Testis (tissue), 5 donors: Measurements from ENCODE around the gene NPR1. TPM values are rescaled to one million over a fixed set of nuclear protein-coding genes. Genes with fewer than 3 reads are reported as not detected.

ENCODE experiments used
- DNase-seq: peaks from one replicate; pipeline ENCODE4 v3.0.0-alpha.2; 2019
- H3K27ac ChIP-seq, 2 donors: fragments of 200-600 bp; sonication (generic); one replicate each; pipeline ENCODE4 v1.5.1; 2019
- H3K27me3 ChIP-seq: fragments of 200-600 bp; sonication (generic); one replicate; pipeline ENCODE4 v1.5.1; 2019
- H3K36me3 ChIP-seq: fragments of 200-600 bp; sonication (generic); one replicate; pipeline ENCODE4 v1.5.1; 2017; ENCODE audit warnings: low read depth; ENCODE audit errors: missing control alignments
- H3K4me1 ChIP-seq: fragments of 200-600 bp; sonication (generic); one replicate; pipeline ENCODE4 v1.5.1; 2019
- H3K4me3 ChIP-seq, 2 donors: fragments of 200-600 bp; sonication (generic); one replicate each; pipeline ENCODE4 v1.5.1; 2017 to 2019
- H3K9me3 ChIP-seq: fragments of 200-600 bp; sonication (generic); one replicate; pipeline ENCODE4 v1.5.1; 2017
- POLR2A ChIP-seq: fragments of 450-650 bp; IDR thresholded peaks from one replicate; pipeline ENCODE4 v1.6.1; 2017; ENCODE audit warnings: antibody characterized with exemption, mild to moderate bottlenecking, moderate library complexity
- WGBS, 2 donors: methylation state at CpG; one replicate each; pipeline ENCODE4 v1.1.5; 2018; 5-methylcytosine and 5-hydroxymethylcytosine counted together
- intact Hi-C: fragments of 100-400 bp; cut with DNase I; formaldehyde crosslinking; loops from one replicate; pipeline ENCODE4 v1.15.1; 2023; ENCODE audit warnings: low total_unique reads
- long read RNA-seq, 2 donors: transcript quantifications; one replicate each; lab custom pipeline, GENCODE V29; 2026
- polyA plus RNA-seq: library from polyadenylated mRNA; stranded (reverse); fragments of 350-450 nt; fragmentation: Illumina TruSeq; extraction: RNeasy Lipid Tissue Mini Kit (QIAGEN cat#74804); gene quantifications from one replicate; pipeline ENCODE4 v1.2.3, GENCODE V29; 2014; ENCODE audit warnings: low read depth, low replicate concordance; ENCODE audit not compliant: insufficient read depth
- total RNA-seq, 2 donors: library from RNA; depleted of rRNA; stranded (reverse); fragments of >200 nt; gene quantifications; one replicate each; pipeline ENCODE4 v1.2.3, GENCODE V29; 2016
- TF ChIP-seq, protein P1 (sequence below), 3 experiments: fragments of 450-650 bp in 2 of 3; fragments of 200-600 bp in 1 of 3; sonication (generic) in 1 of 3; IDR thresholded peaks; one replicate each; pipeline ENCODE4 v1.5.1; 2016 to 2019; ENCODE audit warnings: antibody characterized with exemption in 3 of 3, mild to moderate bottlenecking in 2 of 3, moderate library complexity in 1 of 3

The NPR1 gene
- total RNA-seq (1 to 10 TPM; 2.5 to 4.3 TPM), polyA plus RNA-seq (10.7 TPM)
- long read RNA-seq, donor 1, full-length matches to known transcripts, result 1 of 1 reads
- long read RNA-seq, donor 1, partial matches to known transcripts, result 0 of 1 reads
- long read RNA-seq, donor 1, other reads (novel, unspliced or antisense), result 0 of 1 reads
- long read RNA-seq, donor 2, full-length matches to known transcripts, result 1 of 1 reads
- long read RNA-seq, donor 2, partial matches to known transcripts, result 0 of 1 reads
- long read RNA-seq, donor 2, other reads (novel, unspliced or antisense), result 0 of 1 reads

DNA sequence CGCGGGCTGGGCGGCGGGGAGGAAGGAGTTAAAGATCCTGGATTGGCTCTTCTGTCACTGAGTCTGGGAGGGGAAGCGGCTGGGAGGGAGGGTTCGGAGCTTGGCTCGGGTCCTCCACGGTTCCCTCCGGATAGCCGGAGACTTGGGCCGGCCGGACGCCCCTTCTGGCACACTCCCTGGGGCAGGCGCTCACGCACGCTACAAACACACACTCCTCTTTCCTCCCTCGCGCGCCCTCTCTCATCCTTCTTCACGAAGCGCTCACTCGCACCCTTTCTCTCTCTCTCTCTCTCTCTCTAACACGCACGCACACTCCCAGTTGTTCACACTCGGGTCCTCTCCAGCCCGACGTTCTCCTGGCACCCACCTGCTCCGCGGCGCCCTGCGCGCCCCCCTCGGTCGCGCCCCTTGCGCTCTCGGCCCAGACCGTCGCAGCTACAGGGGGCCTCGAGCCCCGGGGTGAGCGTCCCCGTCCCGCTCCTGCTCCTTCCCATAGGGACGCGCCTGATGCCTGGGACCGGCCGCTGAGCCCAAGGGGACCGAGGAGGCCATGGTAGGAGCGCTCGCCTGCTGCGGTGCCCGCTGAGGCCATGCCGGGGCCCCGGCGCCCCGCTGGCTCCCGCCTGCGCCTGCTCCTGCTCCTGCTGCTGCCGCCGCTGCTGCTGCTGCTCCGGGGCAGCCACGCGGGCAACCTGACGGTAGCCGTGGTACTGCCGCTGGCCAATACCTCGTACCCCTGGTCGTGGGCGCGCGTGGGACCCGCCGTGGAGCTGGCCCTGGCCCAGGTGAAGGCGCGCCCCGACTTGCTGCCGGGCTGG is at the start of gene NPR1:
NPR1 (plus strand) TSS at position 170 of the 818 bp plus-strand sequence; CDS start at position 591, 421 bp downstream.
- peak; percentile 69 for DNase-seq
- Histone ChIP-seq H3K27me3 (no peaks in the 10 kb centered on the region), H3K9me3 (no peaks in the 10 kb centered on the region), H3K4me1 (peaks cover 15% of the 10 kb centered on the region), H3K27ac (peak within 1 kb of the TSS in 1 of 2 donors; percentile 59), H3K4me3 (peak within 1 kb of the TSS; percentile 38 to 49), H3K36me3 (no peaks in the 10 kb centered on the region)
- intact Hi-C loops, result loop anchor here (5.0 kb wide), 1 partner anchor 94 kb away; no protein-coding TSS in a partner anchor
- no peak for TF ChIP-seq POLR2A
- TF ChIP-seq, protein P1, sequence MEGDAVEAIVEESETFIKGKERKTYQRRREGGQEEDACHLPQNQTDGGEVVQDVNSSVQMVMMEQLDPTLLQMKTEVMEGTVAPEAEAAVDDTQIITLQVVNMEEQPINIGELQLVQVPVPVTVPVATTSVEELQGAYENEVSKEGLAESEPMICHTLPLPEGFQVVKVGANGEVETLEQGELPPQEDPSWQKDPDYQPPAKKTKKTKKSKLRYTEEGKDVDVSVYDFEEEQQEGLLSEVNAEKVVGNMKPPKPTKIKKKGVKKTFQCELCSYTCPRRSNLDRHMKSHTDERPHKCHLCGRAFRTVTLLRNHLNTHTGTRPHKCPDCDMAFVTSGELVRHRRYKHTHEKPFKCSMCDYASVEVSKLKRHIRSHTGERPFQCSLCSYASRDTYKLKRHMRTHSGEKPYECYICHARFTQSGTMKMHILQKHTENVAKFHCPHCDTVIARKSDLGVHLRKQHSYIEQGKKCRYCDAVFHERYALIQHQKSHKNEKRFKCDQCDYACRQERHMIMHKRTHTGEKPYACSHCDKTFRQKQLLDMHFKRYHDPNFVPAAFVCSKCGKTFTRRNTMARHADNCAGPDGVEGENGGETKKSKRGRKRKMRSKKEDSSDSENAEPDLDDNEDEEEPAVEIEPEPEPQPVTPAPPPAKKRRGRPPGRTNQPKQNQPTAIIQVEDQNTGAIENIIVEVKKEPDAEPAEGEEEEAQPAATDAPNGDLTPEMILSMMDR (IDR thresholded peaks at IDR 0.05), result no peak
- WGBS, 2 donors, result 0% methylated on average over 39 to 53 of the region's 78 CpGs

DNA sequence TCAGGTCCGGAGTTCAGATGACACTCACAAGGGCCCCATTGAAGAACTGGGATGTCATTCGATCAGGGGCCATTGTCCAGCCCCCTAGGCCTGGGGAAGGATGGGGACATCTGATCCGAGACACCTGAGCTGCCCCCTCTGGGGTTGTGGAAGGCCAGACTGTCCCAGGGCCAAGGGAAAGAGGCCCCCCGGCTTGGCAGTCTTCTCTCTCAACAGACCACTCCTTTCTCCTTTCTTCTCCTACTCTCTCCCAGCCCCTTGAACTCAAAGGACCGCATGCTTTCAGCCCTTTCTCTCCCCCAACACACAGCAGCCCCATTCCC is 49.2 kb upstream of the NPR1 start:
- TF ChIP-seq, protein P1 (IDR thresholded peaks at IDR 0.05), result no peak
- no peak for TF ChIP-seq POLR2A
- Histone ChIP-seq H3K27ac (no peak overlapping the region), H3K9me3 (no peaks in the 10 kb centered on the region), H3K4me3 (no peak overlapping the region), H3K4me1 (peaks cover 32% of the 10 kb centered on the region), H3K36me3 (no peaks in the 10 kb centered on the region), H3K27me3 (no peaks in the 10 kb centered on the region)
- intact Hi-C loops, result no loop called here
- no peak for DNase-seq
- 78 to 84% methylated on average over 5 of the region's 5 CpGs for WGBS, 2 donors

DNA sequence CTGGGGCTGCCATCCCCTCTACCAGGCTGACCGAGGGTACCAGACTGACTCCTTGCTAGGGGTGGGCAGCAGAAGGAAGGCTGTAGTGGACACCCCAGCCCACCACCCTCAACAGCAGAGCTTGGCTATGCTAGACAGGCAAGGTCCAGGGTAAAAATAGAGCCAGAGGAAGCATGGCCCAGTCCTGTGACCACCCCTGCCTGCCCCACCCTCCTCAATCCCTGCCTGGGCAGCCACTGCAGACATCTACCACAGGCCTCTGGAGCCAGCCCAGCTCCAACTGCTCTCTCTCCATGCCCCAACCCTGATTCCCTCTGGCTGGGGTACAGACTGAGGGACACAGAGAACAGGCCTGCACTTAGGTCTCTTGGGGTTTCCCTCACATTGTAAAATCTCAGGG is 48.5 kb upstream of the NPR1 start:
- WGBS, 2 donors, result 86% methylated on average over 1 of the region's 1 CpG; no CpG with 5 or more reads in 1 of the 2 donors
- H3K27ac ChIP-seq, result no peak overlapping the region
- H3K27me3 ChIP-seq, result no peaks in the 10 kb centered on the region
- no peaks in the 10 kb centered on the region for H3K36me3 ChIP-seq
- no peak overlapping the region for H3K4me3 ChIP-seq
- TF ChIP-seq, protein P1 (IDR thresholded peaks at IDR 0.05), result no peak
- TF ChIP-seq POLR2A, result no peak
- intact Hi-C loops, result no loop called here
- H3K9me3 ChIP-seq, result no peaks in the 10 kb centered on the region
- H3K4me1 ChIP-seq, result peaks cover 34% of the 10 kb centered on the region
- DNase-seq, result no peak

DNA sequence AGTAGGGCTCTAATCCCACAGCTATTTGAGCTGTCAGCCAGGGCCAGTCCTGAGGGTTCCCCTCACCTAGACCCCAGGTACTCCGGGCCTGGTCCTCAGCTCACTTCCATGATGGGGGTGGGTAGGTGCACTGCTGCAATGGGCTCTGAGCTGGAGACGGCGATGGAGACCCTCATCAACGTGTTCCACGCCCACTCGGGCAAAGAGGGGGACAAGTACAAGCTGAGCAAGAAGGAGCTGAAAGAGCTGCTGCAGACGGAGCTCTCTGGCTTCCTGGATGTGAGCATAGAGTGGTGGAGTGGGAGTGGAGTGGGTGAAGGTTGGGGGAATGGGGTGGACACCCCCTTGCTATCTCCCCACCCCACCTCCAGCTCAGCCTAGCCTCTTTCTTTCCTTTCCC is 48.1 kb upstream of the NPR1 start:
- Histone ChIP-seq H3K36me3 (no peaks in the 10 kb centered on the region), H3K27ac (peak overlapping the region in 1 of 2 donors; percentile 1), H3K9me3 (no peaks in the 10 kb centered on the region), H3K4me1 (peaks cover 38% of the 10 kb centered on the region), H3K27me3 (no peaks in the 10 kb centered on the region), H3K4me3 (no peak overlapping the region)
- no peak for DNase-seq
- TF ChIP-seq, protein P1 (IDR thresholded peaks at IDR 0.05), result no peak
- TF ChIP-seq POLR2A, result no peak
- WGBS, 2 donors, result 82 to 85% methylated on average over 7 of the region's 7 CpGs
- intact Hi-C loops, result no loop called here
